ENCODE data around the gene RAD51B.

DNA sequence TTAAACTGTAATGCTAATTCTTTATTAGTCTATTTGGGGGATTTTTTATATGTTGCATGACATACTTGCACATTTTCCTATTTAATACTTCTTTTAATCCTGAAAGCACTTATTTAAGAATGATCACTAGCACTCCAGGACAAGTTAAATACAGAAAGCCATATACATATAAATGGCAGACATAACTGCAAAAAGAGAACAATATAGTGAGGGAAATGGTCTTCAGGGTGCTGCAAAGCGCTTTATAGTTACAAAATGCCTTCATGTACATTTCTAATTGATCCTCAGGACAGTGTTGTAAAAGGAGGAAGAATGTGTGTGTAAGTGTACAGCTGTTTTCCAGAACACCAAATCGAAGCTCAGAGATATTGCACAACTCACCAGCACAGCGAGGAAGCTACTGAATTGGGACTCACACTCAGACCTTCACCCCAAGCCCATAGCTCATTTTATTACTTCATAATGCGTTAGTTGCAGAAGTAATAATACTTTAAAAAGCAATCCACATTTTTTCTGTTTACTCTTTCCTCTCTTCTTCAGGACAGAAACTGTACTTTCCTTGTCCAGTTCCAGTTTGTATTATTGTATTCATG, 428.2 kb downstream of the RAD51B start:
- TF ChIP-seq, protein P1, sequence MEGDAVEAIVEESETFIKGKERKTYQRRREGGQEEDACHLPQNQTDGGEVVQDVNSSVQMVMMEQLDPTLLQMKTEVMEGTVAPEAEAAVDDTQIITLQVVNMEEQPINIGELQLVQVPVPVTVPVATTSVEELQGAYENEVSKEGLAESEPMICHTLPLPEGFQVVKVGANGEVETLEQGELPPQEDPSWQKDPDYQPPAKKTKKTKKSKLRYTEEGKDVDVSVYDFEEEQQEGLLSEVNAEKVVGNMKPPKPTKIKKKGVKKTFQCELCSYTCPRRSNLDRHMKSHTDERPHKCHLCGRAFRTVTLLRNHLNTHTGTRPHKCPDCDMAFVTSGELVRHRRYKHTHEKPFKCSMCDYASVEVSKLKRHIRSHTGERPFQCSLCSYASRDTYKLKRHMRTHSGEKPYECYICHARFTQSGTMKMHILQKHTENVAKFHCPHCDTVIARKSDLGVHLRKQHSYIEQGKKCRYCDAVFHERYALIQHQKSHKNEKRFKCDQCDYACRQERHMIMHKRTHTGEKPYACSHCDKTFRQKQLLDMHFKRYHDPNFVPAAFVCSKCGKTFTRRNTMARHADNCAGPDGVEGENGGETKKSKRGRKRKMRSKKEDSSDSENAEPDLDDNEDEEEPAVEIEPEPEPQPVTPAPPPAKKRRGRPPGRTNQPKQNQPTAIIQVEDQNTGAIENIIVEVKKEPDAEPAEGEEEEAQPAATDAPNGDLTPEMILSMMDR (IDR thresholded peaks at IDR 0.05): no peak
- TF ChIP-seq POLR2A (IDR thresholded peaks at IDR 0.05): no peak
